ENCODE data around the gene FGD6.
"Not testable (repeated sequence)": the region's sequence is repeated elsewhere in the genome, so short reads cannot be mapped to it uniquely, and the experiment has no call there.

The FGD6 gene

GRCh38 chr12:95117178-95117599 lies 100.1 kb downstream of the FGD6 start:
- Histone ChIP-seq H3K4me1 (ENCODE audit: insufficient read depth, low read length) (no peaks in the 10 kb centered on the region), H3K4me3 (ENCODE audit: low read length) (no peak overlapping the region), H3K9me3 (ENCODE audit: low read length) (no peaks in the 10 kb centered on the region), H3K27me3 (ENCODE audit: insufficient read depth, low read length) (no peaks in the 10 kb centered on the region), H2AFZ (ENCODE audit: low read depth, low read length) (no peak overlapping the region), H3K36me3 (ENCODE audit: insufficient read depth, low read length) (peaks cover 7% of the 10 kb centered on the region)

GRCh38 chr12:95116773-95117172 lies 100.5 kb downstream of the FGD6 start:
- no peaks in the 10 kb centered on the region for H3K4me1 ChIP-seq (ENCODE audit: insufficient read depth, low read length)
- H3K36me3 ChIP-seq (ENCODE audit: insufficient read depth, low read length): peaks cover 7% of the 10 kb centered on the region
- no peaks in the 10 kb centered on the region for H3K9me3 ChIP-seq (ENCODE audit: low read length)
- H2AFZ ChIP-seq (ENCODE audit: low read depth, low read length): no peak overlapping the region
- H3K27me3 ChIP-seq (ENCODE audit: insufficient read depth, low read length): no peaks in the 10 kb centered on the region
- H3K4me3 ChIP-seq (ENCODE audit: low read length): no peak overlapping the region

GRCh38 chr12:95116341-95116740 lies 100.9 kb downstream of the FGD6 start:
- Histone ChIP-seq H3K36me3 (ENCODE audit: insufficient read depth, low read length) (peaks cover 7% of the 10 kb centered on the region), H3K27me3 (ENCODE audit: insufficient read depth, low read length) (no peaks in the 10 kb centered on the region), H3K9me3 (ENCODE audit: low read length) (no peaks in the 10 kb centered on the region), H2AFZ (ENCODE audit: low read depth, low read length) (no peak overlapping the region), H3K4me3 (ENCODE audit: low read length) (no peak overlapping the region), H3K4me1 (ENCODE audit: insufficient read depth, low read length) (no peaks in the 10 kb centered on the region)

- Histone ChIP-seq H3K27me3 (ENCODE audit: insufficient read depth, low read length) (no peaks in the 10 kb centered on the region), H2AFZ (ENCODE audit: low read depth, low read length) (no peak overlapping the region), H3K4me1 (ENCODE audit: insufficient read depth, low read length) (no peaks in the 10 kb centered on the region), H3K9me3 (ENCODE audit: low read length) (no peaks in the 10 kb centered on the region), H3K36me3 (ENCODE audit: insufficient read depth, low read length) (peaks cover 10% of the 10 kb centered on the region), H3K4me3 (ENCODE audit: low read length) (no peak overlapping the region)
Observed at GRCh38 chr12:95115641-95116040, 101.6 kb downstream of the FGD6 start.

GRCh38 chr12:95114766-95115405 lies 102.4 kb downstream of the FGD6 start:
- Histone ChIP-seq H2AFZ (ENCODE audit: low read depth, low read length) (no peak overlapping the region), H3K36me3 (ENCODE audit: insufficient read depth, low read length) (peaks cover 11% of the 10 kb centered on the region), H3K4me1 (ENCODE audit: insufficient read depth, low read length) (no peaks in the 10 kb centered on the region), H3K9me3 (ENCODE audit: low read length) (no peaks in the 10 kb centered on the region), H3K27me3 (ENCODE audit: insufficient read depth, low read length) (no peaks in the 10 kb centered on the region), H3K4me3 (ENCODE audit: low read length) (no peak overlapping the region)

- Histone ChIP-seq H3K36me3 (ENCODE audit: insufficient read depth, low read length) (peaks cover 52% of the 10 kb centered on the region), H2AFZ (ENCODE audit: low read depth, low read length) (no peak overlapping the region), H3K4me3 (ENCODE audit: low read length) (no peak overlapping the region)
Observed at GRCh38 chr12:95107362-95107761, 109.9 kb downstream of the FGD6 start.

GRCh38 chr12:95105540-95105939 lies 111.7 kb downstream of the FGD6 start:
- H3K9me3 ChIP-seq (ENCODE audit: low read length): no peaks in the 10 kb centered on the region

More at GRCh38 chr12:95107362-95107761, 109.9 kb downstream of the FGD6 start:
- no peaks in the 10 kb centered on the region for H3K27me3 ChIP-seq (ENCODE audit: insufficient read depth, low read length)
- no peaks in the 10 kb centered on the region for H3K9me3 ChIP-seq (ENCODE audit: low read length)
- H3K4me1 ChIP-seq (ENCODE audit: insufficient read depth, low read length): no peaks in the 10 kb centered on the region

GRCh38 chr12:95104919-95105452 lies 112.3 kb downstream of the FGD6 start:
- Histone ChIP-seq H3K9me3 (ENCODE audit: low read length) (no peaks in the 10 kb centered on the region), H2AFZ (ENCODE audit: low read depth, low read length) (no peak overlapping the region), H3K27me3 (ENCODE audit: insufficient read depth, low read length) (no peaks in the 10 kb centered on the region), H3K36me3 (ENCODE audit: insufficient read depth, low read length) (peaks cover 55% of the 10 kb centered on the region), H3K4me1 (ENCODE audit: insufficient read depth, low read length) (no peaks in the 10 kb centered on the region), H3K4me3 (ENCODE audit: low read length) (no peak overlapping the region)

More at GRCh38 chr12:95105540-95105939, 111.7 kb downstream of the FGD6 start:
- H3K4me1 ChIP-seq (ENCODE audit: insufficient read depth, low read length): no peaks in the 10 kb centered on the region
- H2AFZ ChIP-seq (ENCODE audit: low read depth, low read length): no peak overlapping the region
- no peak overlapping the region for H3K4me3 ChIP-seq (ENCODE audit: low read length)
- H3K36me3 ChIP-seq (ENCODE audit: insufficient read depth, low read length): peaks cover 53% of the 10 kb centered on the region
- H3K27me3 ChIP-seq (ENCODE audit: insufficient read depth, low read length): no peaks in the 10 kb centered on the region

GRCh38 chr12:95102916-95103671 lies 114.2 kb downstream of the FGD6 start:
- Histone ChIP-seq H3K4me3 (ENCODE audit: low read length) (no peak overlapping the region), H3K9me3 (ENCODE audit: low read length) (no peaks in the 10 kb centered on the region), H2AFZ (ENCODE audit: low read depth, low read length) (no peak overlapping the region), H3K27me3 (ENCODE audit: insufficient read depth, low read length) (no peaks in the 10 kb centered on the region), H3K36me3 (ENCODE audit: insufficient read depth, low read length) (peaks cover 42% of the 10 kb centered on the region), H3K4me1 (ENCODE audit: insufficient read depth, low read length) (no peaks in the 10 kb centered on the region)

- H3K9me3 ChIP-seq (ENCODE audit: low read length); H3K4me3 ChIP-seq (ENCODE audit: low read length): not testable (repeated sequence)
- peaks cover 38% of the 10 kb centered on the region for H3K36me3 ChIP-seq (ENCODE audit: insufficient read depth, low read length)
Observed at GRCh38 chr12:95101957-95102356, 115.3 kb downstream of the FGD6 start.

GRCh38 chr12:95100264-95101190 lies 116.7 kb downstream of the FGD6 start:
- Histone ChIP-seq H3K36me3 (ENCODE audit: insufficient read depth, low read length) (peaks cover 35% of the 10 kb centered on the region), H2AFZ (ENCODE audit: low read depth, low read length) (no peak overlapping the region), H3K4me3 (ENCODE audit: low read length) (no peak overlapping the region), H3K27me3 (ENCODE audit: insufficient read depth, low read length) (no peaks in the 10 kb centered on the region), H3K9me3 (ENCODE audit: low read length) (no peaks in the 10 kb centered on the region), H3K4me1 (ENCODE audit: insufficient read depth, low read length) (peaks cover 8% of the 10 kb centered on the region)

More at GRCh38 chr12:95101957-95102356, 115.3 kb downstream of the FGD6 start:
- H3K27me3 ChIP-seq (ENCODE audit: insufficient read depth, low read length); H3K4me1 ChIP-seq (ENCODE audit: insufficient read depth, low read length); H2AFZ ChIP-seq (ENCODE audit: low read depth, low read length): not testable (repeated sequence)

- Histone ChIP-seq H3K4me3 (ENCODE audit: low read length) (no peak overlapping the region), H3K27me3 (ENCODE audit: insufficient read depth, low read length) (no peaks in the 10 kb centered on the region), H3K9me3 (ENCODE audit: low read length) (no peaks in the 10 kb centered on the region), H3K4me1 (ENCODE audit: insufficient read depth, low read length) (peaks cover 18% of the 10 kb centered on the region), H2AFZ (ENCODE audit: low read depth, low read length) (no peak overlapping the region), H3K36me3 (ENCODE audit: insufficient read depth, low read length) (peaks cover 28% of the 10 kb centered on the region)
Observed at GRCh38 chr12:95099270-95099790, 117.9 kb downstream of the FGD6 start.
